ENCODE measurements around the gene PNKD.
A peak's percentile ranks its signal among the peaks of the same experiment; 100 is the strongest.

The PNKD gene

GRCh38 chr2:218273908-218274249 lies 3.6 kb downstream of the PNKD start:
- DNase-seq, result no peak

GRCh38 chr2:218274586-218274985 lies 4.3 kb downstream of the PNKD start:
- DNase-seq, result no peak

GRCh38 chr2:218275371-218276072 lies 5.2 kb downstream of the PNKD start:
- no peak for DNase-seq

DNA sequence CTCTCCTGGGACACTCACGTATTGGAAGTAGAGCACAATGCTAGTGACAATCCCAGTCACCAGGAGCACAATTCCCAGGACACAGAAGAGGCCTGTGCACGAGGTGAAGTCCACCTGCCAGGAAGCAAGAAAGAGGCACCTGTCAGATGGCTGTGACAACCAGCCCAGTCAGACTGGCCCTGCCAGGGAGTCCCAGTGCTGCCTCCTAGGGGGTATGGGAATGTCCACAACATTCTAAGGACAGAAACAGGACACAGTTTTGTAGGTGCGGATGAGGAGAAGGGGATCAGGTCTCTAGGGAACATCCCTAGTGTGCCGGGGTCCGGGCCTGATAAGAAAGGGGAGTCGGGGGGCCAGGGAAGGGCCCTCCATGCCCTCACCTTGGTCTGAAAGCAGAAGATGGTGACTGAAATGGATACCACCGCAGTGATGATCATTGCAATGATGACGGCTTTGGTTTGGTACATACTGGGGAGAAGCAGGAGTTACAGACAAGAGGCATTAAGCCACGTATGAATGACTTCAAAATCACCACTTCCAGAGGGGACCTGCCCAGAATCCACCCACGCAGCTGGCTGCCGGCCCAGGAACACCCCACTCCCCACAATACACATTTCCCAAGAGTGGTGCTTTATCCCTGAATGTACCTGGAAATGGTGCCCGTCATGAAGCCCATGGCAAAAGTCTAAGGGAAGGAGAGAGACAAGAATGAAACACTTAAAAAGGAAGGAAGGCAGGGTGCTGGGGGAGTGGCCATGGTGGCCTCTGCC lies 6.9 kb downstream of the PNKD start:
- no peak for DNase-seq

DNA sequence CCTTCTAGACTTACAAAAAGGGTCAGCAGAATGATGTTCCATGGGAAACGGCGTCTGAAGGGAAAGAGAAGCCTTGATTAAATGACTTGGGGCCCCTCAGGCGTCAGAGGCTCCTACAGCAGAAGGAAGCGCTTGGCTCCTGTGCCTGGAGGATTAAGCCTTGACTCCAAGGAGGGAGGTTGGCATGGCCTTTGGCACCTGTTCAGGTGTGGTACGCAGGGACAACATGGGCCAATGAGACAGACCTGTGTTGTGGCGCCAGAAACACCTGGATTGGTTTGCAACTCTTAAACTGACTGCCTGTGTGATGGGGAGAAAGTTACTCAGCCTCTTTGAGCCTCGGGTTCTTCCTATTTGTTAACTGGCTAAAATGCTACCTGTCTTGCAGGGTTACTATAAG lies 7.6 kb downstream of the PNKD start:
- DNase-seq, result no peak

DNA sequence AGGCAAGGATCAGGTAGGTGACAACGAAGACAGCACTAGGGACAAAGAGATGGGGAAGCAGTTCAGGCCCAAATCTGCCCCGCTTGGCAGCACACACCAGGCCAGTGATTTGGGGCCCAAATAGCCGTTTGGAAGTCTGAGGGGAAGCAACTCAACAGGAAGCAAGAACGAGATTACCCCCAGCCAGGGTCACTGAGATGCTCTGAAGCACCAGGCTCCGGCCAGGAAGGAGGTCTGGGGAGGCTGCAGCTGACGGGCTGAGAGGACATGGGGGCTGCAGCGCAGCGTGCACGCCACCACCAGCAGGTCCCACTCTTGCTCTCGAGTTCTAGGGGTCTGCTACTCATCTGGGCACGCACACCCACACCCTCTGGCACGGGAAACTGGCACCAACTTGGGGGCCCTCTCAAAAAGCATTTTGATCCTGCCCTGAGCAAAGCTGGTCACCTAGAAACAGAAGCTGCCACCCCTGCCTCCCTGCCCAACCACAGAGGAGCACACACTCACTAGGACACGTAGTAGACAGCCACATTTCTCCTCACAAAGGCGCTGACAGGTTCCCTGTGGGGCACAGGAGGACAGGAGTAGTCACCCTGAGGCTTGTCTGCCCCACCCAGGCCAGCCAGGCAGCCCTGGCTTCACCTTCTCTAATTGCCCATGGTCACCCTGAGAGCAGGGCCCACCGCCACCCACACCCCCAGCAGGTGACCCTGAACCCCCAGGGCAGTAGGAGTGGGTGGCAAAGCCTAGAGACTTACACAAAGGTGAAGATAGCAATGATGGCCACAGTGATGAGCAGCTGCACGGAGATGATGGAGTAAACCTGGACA lies 8.4 kb downstream of the PNKD start:
- no peak for DNase-seq

- no peak for DNase-seq
These were observed 10.0 kb downstream of the PNKD start for GRCh38 chr2:218280260-218280870.

DNA sequence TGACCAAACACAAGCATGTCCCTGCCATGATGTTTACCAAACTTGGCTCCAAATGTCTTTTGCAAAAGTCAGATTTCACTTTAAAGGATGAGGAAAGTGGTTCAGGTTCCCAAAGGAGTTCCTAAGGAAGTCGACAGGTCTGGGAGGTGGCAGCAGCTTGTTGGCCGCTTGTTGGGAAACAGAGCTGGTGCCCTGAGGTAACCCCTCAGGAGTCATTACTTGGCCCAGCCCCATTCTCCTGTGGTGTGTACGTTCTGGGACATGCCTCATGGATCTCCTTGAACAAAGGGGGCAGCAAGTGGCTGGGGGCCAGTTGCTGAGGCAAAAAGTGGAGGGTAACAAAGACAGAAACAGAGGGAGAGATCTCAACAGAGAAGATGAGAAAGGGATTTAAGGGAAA lies 11.1 kb downstream of the PNKD start:
- DNase-seq, result no peak

DNA sequence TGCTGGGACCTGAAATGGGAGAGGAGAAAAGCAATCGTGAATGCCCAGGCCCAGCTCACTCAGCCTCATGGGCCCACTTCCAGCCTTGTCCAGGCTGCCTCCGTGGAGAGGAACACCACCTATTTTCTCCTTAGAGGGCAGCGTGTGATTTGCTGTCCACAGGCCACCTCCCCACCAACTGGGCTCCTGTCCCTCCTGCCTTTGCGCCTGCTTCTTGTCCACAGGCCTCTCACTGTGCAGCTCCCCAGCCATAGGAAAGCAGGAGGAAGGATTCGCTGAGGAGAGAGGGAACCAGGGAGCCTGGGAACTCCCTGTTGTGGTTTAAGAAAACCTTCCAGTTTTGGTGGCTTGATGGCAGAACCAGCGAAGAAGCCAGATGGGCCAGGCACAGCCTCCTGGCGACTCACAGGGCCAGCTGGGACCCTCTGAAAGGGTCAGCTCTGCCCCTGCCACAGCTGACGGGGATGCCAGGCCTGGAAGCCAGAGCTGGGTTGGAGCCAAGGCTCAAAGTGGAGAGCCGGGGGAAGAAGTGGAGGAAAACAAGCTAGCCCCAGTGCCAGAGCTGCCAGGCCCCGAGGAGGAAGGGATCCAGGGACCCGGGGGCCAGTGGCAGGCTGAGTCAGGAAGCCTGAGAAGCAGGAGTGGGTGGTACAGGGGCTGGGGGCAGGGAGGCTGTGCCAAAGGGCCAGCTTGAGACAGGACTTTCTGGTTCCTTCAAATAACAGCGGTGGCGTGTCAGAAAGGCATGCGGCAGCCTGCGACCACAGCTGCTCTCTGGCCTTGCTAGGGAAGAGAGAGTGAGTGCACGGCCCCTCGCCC lies 12.1 kb downstream of the PNKD start:
- DNase-seq, result no peak

GRCh38 chr2:218284106-218284811 lies 13.9 kb downstream of the PNKD start:
- peak; percentile 51 for DNase-seq

DNA sequence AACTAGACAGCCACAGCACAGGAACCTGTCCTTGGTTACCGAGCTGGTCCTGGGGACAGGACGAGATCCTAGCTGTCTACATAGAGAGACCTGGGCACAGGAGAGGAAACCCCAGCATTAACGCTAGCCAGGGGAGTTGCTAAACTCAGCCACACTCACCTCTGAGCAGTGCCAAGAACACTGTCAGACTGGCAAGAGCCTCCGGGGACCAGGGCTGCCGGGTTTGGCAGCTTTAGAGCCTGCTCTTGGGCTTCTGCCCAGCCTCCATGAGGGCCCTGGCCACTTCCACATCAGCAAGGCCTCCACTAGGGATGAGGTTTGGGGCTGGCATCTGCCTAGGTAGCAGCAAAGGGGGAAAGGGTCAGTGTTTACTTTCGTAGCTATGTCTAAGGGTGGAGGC lies 15.3 kb downstream of the PNKD start:
- no peak for DNase-seq

- peak; percentile 78 for DNase-seq
These were observed 16.5 kb downstream of the PNKD start for GRCh38 chr2:218286570-218287459.

- no peak for DNase-seq
These were observed 19.5 kb downstream of the PNKD start for GRCh38 chr2:218289639-218290315.

- DNase-seq, result peak; percentile 48
These were observed 20.3 kb downstream of the PNKD start for GRCh38 chr2:218290316-218291261.

- DNase-seq, result no peak
These were observed 21.2 kb downstream of the PNKD start for GRCh38 chr2:218291318-218292047.

DNA sequence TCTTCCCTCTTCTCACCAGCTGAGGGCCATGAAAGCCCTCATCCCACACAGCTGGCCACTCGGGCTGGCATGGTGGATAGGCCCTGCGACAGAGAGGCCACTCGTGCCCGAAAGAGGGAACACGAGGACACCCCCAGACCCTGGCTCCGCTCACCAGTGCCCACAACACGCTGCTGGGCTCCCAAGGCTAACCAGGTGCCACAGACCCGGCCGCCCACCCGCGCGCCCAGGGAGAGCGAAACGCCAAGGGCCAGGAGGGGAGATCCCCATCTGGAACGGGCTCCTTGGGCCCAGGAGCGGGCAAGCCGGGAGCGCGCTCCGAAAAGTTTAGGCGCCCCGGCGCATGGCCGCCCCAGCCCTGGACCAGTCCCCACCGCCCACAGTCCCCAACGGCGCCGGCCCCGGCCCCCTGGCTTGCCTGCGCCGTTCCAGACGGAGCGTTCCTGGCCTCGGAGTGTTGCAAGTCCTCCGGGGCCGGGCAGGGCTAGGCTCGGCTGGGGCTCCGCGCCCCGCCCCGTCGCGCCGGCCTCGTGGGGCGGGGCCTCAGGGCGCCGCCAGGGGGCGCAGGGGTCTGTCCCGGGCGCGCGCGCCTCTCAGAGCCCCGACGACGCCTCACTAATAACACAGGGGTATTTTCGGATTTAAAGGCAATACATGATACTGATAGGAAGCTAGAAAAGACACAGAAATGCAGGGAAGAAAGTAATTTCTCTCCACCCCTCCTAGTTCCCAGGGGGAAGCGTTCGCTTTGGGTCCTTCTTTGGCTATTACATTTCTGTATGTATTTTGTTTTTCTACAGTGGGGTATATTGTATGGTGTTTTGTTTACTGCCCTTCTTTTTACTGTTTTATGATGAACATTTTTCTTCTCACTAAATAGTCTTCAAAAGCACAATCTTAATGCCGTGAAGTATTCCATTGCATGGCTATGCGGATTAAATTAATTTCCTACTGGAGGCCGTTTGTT lies 22.0 kb downstream of the PNKD start, which contains the start of gene TMBIM1:
Gene TMBIM1, minus strand, starts transcription at position 456 of the 967 bp plus-strand sequence. CDS start 10,362 bp downstream, outside the sequence.
- DNase-seq, result peak; percentile 77

Data from T-helper 9 cell (primary cell).